GM12874 (cell line): ENCODE measurements around the gene CD46.

ENCODE experiments used
- CTCF ChIP-seq: IDR thresholded peaks from 2 replicates; pipeline ENCODE4 v1.5.1; 2011; ENCODE audit warnings: low read depth, mild to moderate bottlenecking, control low read depth, low read length, moderate library complexity; ENCODE audit not compliant: insufficient read depth

CD46 gene

GRCh38 chr1:207828046-207828445, 76.2 kb downstream of the CD46 start:
- no peak for TF ChIP-seq CTCF

GRCh38 chr1:207828485-207829158, 76.8 kb downstream of the CD46 start:
- TF ChIP-seq CTCF = peak; percentile 77

- TF ChIP-seq CTCF = no peak
Observed at GRCh38 chr1:207829576-207829975, 77.7 kb downstream of the CD46 start.

- TF ChIP-seq CTCF = no peak
Observed at GRCh38 chr1:207830788-207831187, 78.9 kb downstream of the CD46 start.

- TF ChIP-seq CTCF = no peak
Observed at GRCh38 chr1:207831517-207832327, 79.9 kb downstream of the CD46 start.

- TF ChIP-seq CTCF = no peak
Observed at GRCh38 chr1:207832796-207833195, 80.9 kb downstream of the CD46 start.

GRCh38 chr1:207833381-207833780, 81.5 kb downstream of the CD46 start:
- TF ChIP-seq CTCF = no peak
